Right lobe of liver (tissue), 6 donors: ENCODE results near the gene CD74. TPM values are rescaled to one million over a fixed set of nuclear protein-coding genes. Genes with fewer than 3 reads are reported as not detected.

Experiments
- ATAC-seq, 4 donors: fragments of 200-7000 bp; cut with Tn5 transposase; one replicate each; pipeline ENCODE4 v1.9.1; 2020; ENCODE audit warnings: mild to moderate bottlenecking in 4 of 4, moderate library complexity in 4 of 4
- DNase-seq, 3 donors: peaks; one replicate each; pipeline ENCODE4 v3.0.0-alpha.2; 2020
- H3K27ac ChIP-seq, 3 donors: fragments of 200-600 bp; one replicate each; pipeline ENCODE4 v1.8.0; 2022
- H3K27me3 ChIP-seq, 2 donors: fragments of 200-600 bp; one replicate each; pipeline ENCODE4 v1.8.0; 2022
- H3K36me3 ChIP-seq, 4 donors: fragments of 200-600 bp; sonication (generic) in 1 of 4; one replicate each; pipeline versions ENCODE4 v1.5.1 to v1.8.0; 2017 to 2022; ENCODE audit warnings: control low read depth in 1 of 4
- H3K4me1 ChIP-seq, 4 donors: fragments of 200-600 bp; sonication (generic) in 1 of 4; one replicate each; pipeline versions ENCODE4 v1.5.1 to v1.8.0; 2017 to 2022; ENCODE audit warnings: control low read depth in 1 of 4
- H3K4me3 ChIP-seq, 3 donors: fragments of 200-600 bp; one replicate each; pipeline ENCODE4 v1.8.0; 2022
- H3K9me3 ChIP-seq, 4 donors: fragments of 200-600 bp; sonication (generic) in 1 of 4; one replicate each; pipeline versions ENCODE4 v1.5.1 to v1.8.0; 2017 to 2022; ENCODE audit warnings: control low read depth in 1 of 4
- CTCF ChIP-seq, 4 donors: fragments of 200-600 bp in 3 of 4; fragments of 450-650 bp in 1 of 4; IDR thresholded peaks; one replicate each; pipeline versions ENCODE4 v1.5.1 to v1.8.0; 2016 to 2022; ENCODE audit warnings: antibody characterized with exemption in 4 of 4, mild to moderate bottlenecking in 2 of 4
- POLR2A ChIP-seq: fragments of 450-650 bp; IDR thresholded peaks from one replicate; pipeline ENCODE4 v1.6.1; 2017; ENCODE audit warnings: antibody characterized with exemption, mild to moderate bottlenecking
- WGBS: methylation state at CpG from one replicate; pipeline ENCODE4 v1.1.6; 2018; ENCODE audit warnings: low coverage, low lambda C conversion rate; ENCODE audit not compliant: insufficient coverage; ENCODE audit errors: missing lambda C conversion rate; 5-methylcytosine and 5-hydroxymethylcytosine counted together
- intact Hi-C, 2 donors: fragments of 100-400 bp; cut with DNase I; formaldehyde crosslinking; loops; one replicate each; pipeline versions ENCODE4 v1.11.2 to v1.14.1; 2022
- total RNA-seq, 6 experiments: library from RNA; depleted of rRNA in 2 of 6; stranded (reverse); fragments of >200 nt in 2 of 6; fragmentation: NEBNext Ultra II Directional in 3 of 6; extraction: Animal tissue kit (Norgen Biotek cat#: 25700) in 3 of 6; gene quantifications; one replicate each; pipeline versions ENCODE4 v1.1.0 to v1.2.4, GENCODE V29; 2016 to 2023
- donor health status: DM: no; HTN: yes; CAD: no.
- donor health status: DM: no; HTN: no; CAD: no.
- donor health status: DM: no; HTN: no; CAD: no.
- donor health status: DM: no; HTN: yes; CAD: no.
- donor health status: DM: no; HTN: yes; CAD: no.

Gene CD74
- total RNA-seq, 6 experiments from 2014 or later: 68.4 to 549 (median 211) TPM

GRCh38 chr5:150451594-150451993 lies 38.9 kb upstream of the CD74 start:
- no peak for ATAC-seq
- Histone ChIP-seq H3K36me3 (peaks cover 8 to 13% (median 11%) of the 10 kb centered on the region in 4 donors), H3K27me3 (no peaks in the 10 kb centered on the region), H3K4me3 (no peak overlapping the region), H3K27ac (no peak overlapping the region), H3K9me3 (no peaks in the 10 kb centered on the region), H3K4me1 (peaks cover 0 to 10% (median 0%) of the 10 kb centered on the region in 4 donors)
- no peak for DNase-seq
- intact Hi-C loops: no loop called here
- 44% methylated on average over 1 of the region's 1 CpG for WGBS
- TF ChIP-seq POLR2A (no peak), CTCF (IDR thresholded peaks at IDR 0.05) (no peak)

DNA sequence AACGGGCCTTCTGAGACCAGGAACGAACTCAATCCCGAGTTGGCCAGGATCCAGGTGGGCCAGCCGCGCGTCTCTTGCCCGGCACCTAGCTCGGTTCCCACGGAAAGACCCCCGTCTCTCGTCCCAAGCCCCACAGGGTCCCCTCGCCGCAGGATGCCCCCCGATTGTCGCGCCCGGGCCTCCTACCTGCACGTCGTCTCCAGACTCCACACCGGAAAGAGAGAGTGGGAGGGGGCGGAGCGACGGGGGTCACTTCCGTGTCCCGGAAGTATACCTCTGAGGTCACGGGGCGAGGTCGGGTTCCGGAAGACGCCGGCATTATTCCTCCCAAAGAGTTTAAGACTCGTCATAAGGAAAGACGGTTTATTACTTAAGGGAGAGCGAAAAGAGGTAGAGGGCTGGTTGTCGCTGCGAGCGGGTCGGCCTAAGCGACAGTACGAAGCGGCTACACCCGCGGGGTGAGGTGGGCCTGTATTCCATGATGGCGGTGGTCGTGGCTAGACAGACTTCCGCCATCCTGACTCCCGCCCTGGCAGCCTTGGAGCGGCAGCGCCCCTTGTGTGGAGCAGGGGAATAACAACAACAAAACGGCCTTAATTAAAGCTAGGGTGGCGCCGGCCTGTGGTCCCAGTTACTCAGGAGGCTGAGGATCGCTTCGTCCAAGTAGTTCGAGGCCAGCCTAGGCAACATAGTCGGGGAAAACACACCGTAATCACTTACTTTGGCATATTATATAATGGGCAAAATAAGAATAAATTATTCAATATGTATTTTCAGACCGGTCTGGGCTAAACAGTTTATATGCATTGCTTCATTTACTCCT lies 37.0 kb upstream of the CD74 start, which contains the start of gene RPS14:
TSS of gene RPS14 (minus strand) at position 223 of the 823 bp plus-strand sequence. CDS start 2,006 bp downstream, outside the sequence.
- H3K27ac ChIP-seq: peak within 1 kb of the TSS; percentile 94 to 98 (median 95)
- no peaks in the 10 kb centered on the region for H3K27me3 ChIP-seq
- ATAC-seq (peak; percentile 95 to 97 (median 97)), DNase-seq (peak; percentile 93 to 96 (median 94))
- peak within 1 kb of the TSS; percentile 81 to 97 (median 93) for H3K4me3 ChIP-seq
- intact Hi-C loops: no loop called here
- 3% methylated on average over 47 of the region's 58 CpGs for WGBS
- H3K4me1 ChIP-seq: peaks cover 0 to 10% (median 0%) of the 10 kb centered on the region in 4 donors
- no peaks in the 10 kb centered on the region for H3K9me3 ChIP-seq
- TF ChIP-seq POLR2A: peak; percentile 78
- TF ChIP-seq CTCF (IDR thresholded peaks at IDR 0.05): peak; percentile 86 to 98 (median 94)
- peaks cover 16 to 32% (median 25%) of the 10 kb centered on the region in 4 donors for H3K36me3 ChIP-seq

- TF ChIP-seq CTCF (IDR thresholded peaks at IDR 0.05): no peak
- TF ChIP-seq POLR2A: no peak
- Histone ChIP-seq H3K27ac (peak overlapping the region; percentile 94 to 98 (median 95)), H3K4me1 (peaks cover 0 to 10% (median 0%) of the 10 kb centered on the region in 4 donors), H3K36me3 (peaks cover 21 to 39% (median 29%) of the 10 kb centered on the region in 4 donors), H3K4me3 (peak overlapping the region; percentile 81 to 97 (median 93)), H3K9me3 (no peaks in the 10 kb centered on the region), H3K27me3 (no peaks in the 10 kb centered on the region)
- no peak for DNase-seq
- 0% methylated on average over 24 of the region's 31 CpGs for WGBS
- intact Hi-C loops: no loop called here
- ATAC-seq: peak; percentile 58 to 67 (median 62)
These were observed 36.3 kb upstream of the CD74 start for GRCh38 chr5:150448952-150449516.

GRCh38 chr5:150448334-150448733 lies 35.6 kb upstream of the CD74 start:
- peak overlapping the region; percentile 81 to 97 (median 93) for H3K4me3 ChIP-seq
- no peak for DNase-seq
- peaks cover 25 to 46% (median 35%) of the 10 kb centered on the region in 4 donors for H3K36me3 ChIP-seq
- intact Hi-C loops: no loop called here
- no peak for ATAC-seq
- no peaks in the 10 kb centered on the region for H3K27me3 ChIP-seq
- peaks cover 0 to 10% (median 0%) of the 10 kb centered on the region in 4 donors for H3K4me1 ChIP-seq
- no peak for TF ChIP-seq CTCF (IDR thresholded peaks at IDR 0.05)
- TF ChIP-seq POLR2A: no peak
- WGBS: 9% methylated on average over 4 of the region's 4 CpGs
- H3K27ac ChIP-seq: no peak overlapping the region
- no peaks in the 10 kb centered on the region for H3K9me3 ChIP-seq
